HG03354 (cell line): Measurements from ENCODE around the gene ARHGAP26.
A peak's percentile ranks its signal among the peaks of the same experiment; 100 is the strongest.

Experiments
- ATAC-seq: cut with Tn5 transposase; IDR thresholded peaks from one replicate; pipeline ENCODE4 v1.9.1; 2021; ENCODE audit warnings: mild to moderate bottlenecking; ENCODE audit not compliant: unreplicated experiment, poor library complexity, severe bottlenecking

The ARHGAP26 gene

DNA sequence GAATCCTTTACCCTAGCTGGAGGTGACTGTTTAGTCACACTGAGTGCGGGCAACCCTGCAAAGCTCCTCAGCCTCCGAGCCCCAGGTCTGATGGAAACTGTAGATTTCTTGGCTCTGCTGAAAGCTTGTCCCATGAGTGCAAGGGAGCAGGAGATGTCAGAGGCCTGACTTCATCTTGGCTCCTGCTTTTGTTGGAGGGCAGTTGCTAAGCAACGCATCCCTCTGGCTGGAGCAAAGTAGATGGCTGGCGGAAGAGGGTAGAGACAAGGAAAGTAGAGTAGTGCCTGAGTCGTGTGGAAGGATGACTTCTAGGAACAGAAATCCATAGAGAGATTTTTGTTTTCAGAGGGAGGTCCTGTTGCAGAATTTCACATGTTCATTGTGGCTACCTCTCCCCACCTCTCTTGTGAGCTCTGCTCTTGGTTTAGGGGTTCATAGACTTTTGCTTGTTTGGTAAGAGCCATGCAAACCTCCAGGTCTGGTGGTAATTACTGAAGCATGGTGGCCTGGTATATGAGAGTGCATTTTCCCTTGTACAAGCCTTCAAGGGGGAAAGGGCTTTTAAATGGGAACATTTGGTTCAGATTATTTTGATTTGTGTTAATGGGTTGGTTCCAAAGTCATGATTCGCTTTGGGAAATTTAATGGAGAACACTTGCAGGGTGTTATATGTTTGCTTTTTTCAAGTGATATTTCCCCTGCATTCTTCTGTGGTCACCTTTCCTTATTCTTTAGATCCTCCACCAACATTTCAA lies 71.5 kb downstream of the ARHGAP26 start:
- no peak for ATAC-seq

DNA sequence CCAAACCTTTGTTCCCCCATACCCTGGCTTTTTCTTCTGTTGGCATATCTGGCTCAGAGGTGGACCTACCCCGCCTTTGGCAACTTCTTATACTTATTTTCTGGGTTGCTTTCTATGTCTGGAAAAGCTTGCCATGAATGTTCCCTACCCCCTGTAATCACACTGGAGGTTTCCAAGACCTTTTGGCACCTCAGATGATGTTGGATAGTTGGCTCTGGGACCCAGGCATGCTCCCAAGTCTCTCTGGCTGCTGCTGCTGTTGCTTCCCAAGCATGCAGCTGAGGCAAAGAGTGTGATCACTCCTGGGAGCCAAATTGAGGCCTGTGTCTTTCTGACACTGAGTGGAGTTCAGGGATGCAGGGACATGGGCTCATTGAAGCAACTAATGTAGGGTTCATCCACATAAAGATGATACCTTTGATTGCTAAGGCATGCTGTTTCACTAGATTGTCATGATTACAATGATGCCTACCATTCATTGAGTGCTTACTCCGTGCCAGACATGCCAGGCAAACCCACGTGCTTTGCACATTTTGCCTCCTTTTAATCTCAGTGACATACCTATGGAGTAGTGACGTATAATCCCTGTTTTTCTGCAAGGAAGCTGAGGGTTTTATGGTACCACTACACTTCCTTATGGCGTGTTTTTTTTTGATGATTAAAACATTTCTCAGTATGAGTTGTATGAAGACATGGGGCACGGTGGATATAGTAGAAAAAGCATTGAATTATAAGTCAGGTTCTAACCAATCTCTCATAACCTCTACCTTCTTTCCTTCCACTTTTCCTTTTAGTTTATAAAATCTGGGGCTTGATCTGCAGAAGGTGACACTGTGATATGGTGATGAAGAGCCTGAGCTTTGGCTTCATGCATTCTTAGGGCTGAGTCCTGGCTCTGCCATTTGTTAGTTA lies 73.1 kb downstream of the ARHGAP26 start:
- ATAC-seq, result no peak

GRCh38 chr5:142844866-142845265 lies 74.7 kb downstream of the ARHGAP26 start:
- ATAC-seq, result no peak

GRCh38 chr5:142845402-142845921 lies 75.3 kb downstream of the ARHGAP26 start:
- peak; percentile 65 for ATAC-seq

DNA sequence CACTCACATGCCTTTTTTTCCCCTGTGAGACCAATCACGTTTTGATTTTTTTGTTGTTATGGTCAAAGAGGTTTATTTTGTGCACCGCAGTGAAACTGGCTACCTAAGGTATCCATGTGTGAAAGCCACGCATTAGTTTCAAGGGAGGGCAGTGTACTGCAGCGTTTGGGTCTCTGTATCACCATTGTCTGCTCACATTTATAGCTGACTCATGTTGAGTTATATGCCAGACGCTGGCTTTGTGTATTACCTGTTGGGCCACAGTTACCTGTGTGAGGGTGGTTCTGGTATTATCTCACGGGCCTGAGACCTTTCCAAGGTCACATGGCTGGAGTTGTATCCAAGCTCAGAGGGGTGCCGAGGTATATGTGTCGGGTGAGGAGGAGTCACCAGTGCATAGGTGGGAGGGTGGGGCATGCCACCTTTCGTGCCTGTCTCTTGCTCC lies 75.8 kb downstream of the ARHGAP26 start:
- peak; percentile 68 for ATAC-seq

DNA sequence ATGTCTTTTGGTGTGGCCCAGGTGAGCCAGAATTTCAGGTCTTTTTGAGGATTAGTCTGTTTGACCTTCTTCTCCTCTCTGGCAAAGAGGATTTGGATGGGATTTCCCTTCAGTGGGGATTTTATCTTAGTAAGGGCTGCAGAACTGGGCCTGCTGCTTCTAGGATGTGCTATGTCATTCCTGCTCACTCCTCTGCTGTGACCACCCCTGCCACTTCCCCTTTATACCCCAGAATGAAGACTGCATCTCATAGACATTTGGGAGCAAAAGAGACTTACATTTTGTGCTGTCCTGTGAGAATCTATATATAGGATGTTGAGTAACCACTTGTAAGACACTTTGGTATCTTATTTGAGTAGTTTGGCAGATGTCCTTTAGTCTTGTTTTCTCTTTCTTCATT lies 76.2 kb downstream of the ARHGAP26 start:
- peak; percentile 15 for ATAC-seq

DNA sequence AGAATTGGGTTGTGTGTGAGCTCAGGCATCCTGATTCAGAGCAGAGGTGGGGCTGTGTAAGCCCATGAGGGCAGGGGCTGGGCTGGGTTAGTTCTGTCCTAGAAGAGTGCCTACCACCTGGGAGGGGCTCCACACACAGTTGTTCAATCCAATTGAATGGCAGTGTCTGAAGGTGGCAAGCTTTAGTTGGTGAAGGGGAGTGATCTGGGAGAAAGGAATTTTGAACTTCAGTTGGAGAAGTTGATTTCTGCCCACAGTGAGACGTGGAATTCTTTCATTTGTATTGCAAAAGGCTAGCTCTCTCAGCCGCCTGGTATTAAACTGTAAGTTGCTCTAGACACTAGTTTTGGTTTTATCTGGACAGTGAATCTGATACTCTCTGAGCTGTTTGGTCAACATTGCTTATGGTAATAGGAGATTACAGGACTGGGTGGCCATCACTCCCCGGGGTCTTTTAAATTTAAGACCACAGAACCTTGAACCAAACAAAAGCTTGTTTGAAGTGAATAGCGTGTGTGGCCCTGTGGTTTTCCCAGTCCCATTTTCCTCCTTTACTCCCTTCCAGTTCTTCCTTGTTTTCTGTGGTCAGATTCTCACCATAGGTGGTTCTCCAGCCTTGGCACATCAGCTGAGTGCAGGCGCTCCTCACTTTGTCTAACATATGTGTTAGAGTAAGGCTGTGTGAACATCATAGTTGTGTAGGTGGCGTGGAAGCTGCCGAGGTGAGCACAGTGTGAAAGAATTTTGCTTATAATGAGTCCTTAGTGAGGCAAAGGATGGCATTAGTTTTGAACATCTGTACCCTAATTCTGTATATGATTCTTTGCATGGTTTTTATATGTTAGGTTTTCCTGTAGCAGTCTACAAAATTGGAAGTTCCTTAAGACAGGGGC lies 78.0 kb downstream of the ARHGAP26 start:
- ATAC-seq, result no peak

GRCh38 chr5:142849466-142849865 lies 79.3 kb downstream of the ARHGAP26 start:
- no peak for ATAC-seq

GRCh38 chr5:142849880-142850279 lies 79.7 kb downstream of the ARHGAP26 start:
- no peak for ATAC-seq

DNA sequence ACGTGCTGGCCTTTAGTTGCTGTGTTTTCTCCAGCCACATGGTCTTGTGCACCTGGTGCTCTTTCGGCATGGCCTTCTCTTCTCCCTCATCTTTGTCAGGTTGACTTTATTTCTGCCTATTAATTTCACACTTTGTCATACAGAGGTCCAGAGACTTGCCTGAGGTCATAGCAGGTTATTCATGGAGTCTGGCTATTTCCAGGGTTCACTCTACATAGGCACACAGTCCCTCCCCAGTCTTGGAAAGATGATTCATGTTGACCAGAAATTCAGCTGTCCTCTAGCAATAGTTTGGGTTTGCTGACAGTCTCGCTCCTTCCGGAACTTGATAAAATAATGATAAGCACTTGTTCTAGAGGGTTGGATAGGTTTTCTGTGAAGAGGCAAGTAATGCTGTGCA lies 81.6 kb downstream of the ARHGAP26 start:
- no peak for ATAC-seq

- ATAC-seq, result no peak
Observed at GRCh38 chr5:142852416-142853198, 82.4 kb downstream of the ARHGAP26 start.

GRCh38 chr5:142853682-142854081 lies 83.5 kb downstream of the ARHGAP26 start:
- no peak for ATAC-seq

DNA sequence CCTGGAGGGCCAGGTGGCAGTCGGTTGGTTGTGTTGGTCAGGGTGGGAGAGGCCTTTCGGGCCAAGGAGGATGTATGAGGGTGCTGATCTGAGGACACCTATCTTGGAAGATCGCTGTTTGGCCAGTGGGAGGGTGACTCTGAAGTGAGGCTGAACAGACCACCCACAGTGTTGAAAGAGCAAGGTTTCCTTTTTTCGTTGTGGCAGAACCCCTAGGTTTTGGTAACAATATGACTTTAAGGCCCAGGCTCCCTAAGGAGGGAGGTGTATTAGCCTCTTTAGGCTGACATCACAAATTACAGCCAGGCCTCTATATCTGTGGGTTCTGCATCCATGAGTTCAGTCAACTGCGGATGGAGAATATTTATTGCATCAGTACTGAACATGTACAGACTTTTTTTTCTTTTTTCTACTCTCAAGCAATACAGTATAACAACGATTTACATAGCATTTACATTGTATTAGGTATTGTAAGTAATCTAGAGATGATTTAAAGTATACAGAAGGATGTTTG lies 86.1 kb downstream of the ARHGAP26 start:
- ATAC-seq, result no peak

- no peak for ATAC-seq
Observed at GRCh38 chr5:142857405-142857804, 87.2 kb downstream of the ARHGAP26 start.

DNA sequence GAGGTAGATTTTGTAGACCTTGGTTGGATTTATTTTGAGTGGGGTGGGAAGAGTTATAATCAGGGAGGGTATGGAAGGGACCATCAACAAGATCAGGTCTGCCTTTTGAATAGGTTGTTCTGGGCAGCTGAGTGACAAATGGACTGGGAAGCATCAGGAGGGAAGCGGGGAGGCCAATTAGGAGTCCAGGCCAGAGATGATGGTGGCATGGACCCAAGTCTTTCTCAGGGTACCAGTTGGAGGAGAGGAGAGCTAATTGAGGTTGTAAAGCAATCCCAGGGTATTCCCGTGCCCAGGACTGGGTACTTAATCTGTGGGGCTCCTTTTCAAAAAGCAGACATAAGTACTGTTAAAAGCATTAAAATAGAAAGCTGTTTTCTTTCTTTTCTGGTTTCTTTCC lies 88.9 kb downstream of the ARHGAP26 start:
- ATAC-seq, result no peak

DNA sequence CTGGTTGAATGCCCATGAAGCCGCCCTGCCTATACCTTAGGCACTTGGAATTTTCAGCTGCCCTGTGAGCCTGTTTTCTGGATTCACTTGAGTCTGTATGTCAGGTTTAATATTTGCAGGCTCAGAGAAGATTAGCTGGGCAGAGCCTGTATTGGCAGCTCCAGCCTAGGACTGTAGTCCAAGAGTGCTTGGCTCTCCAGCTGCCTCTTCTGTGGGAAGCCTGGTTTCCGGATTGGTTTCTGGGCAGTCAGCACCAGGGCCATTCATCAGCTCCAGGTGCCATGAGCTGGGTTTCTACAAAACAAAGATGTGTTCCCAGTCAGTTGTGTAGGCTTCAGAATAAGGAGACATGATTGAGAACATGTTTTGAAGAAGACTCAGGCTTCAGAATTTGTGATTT lies 90.1 kb downstream of the ARHGAP26 start:
- no peak for ATAC-seq

DNA sequence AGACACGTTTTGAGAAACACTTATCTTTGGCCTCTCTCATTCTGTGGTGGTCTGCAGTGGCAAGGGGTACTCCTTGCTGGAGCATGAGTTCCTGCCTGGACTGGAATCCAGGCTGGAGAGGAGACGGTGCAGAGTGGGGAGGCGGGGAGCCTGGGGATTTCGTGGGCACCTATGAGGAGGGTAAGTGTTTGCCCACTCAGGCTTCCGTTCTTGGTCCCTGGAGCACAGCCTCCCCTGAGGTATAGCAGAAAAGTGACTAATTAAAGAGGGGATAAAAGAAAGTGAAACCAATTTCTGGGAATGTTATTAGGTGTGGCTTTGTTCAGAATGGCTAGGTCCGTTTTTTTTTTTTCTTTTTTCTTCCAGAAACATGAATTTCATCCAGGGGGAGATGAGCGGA lies 90.8 kb downstream of the ARHGAP26 start:
- no peak for ATAC-seq

- ATAC-seq, result no peak
Observed at GRCh38 chr5:142862594-142862993, 92.4 kb downstream of the ARHGAP26 start.

DNA sequence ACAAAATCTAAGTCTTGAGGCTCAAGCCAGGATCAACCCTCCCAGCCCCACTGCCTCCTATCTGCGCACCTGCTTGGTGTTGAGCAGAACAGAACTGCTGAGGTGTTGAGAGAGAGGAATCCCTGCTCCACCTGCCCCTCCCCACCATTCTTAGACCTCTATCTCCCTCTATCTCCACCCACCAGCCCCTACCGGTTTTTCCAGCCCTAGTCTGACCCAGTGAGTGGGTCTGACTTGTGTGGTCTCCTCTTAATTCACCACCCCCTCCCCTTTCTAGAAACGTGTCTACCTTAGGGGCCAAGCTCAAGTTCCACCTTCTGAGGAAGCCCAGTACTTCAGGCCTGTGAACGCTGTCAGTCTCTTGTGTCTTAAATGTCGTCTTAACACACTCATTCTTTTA lies 93.7 kb downstream of the ARHGAP26 start:
- ATAC-seq, result no peak
